CMK (cell line): Measurements from ENCODE around the gene MAN1A1.

Experiments used
- DNase-seq: peaks from one replicate; pipeline ENCODE4 v3.0.0-alpha.2; 2010; ENCODE audit warnings: low read depth

Gene MAN1A1

DNA sequence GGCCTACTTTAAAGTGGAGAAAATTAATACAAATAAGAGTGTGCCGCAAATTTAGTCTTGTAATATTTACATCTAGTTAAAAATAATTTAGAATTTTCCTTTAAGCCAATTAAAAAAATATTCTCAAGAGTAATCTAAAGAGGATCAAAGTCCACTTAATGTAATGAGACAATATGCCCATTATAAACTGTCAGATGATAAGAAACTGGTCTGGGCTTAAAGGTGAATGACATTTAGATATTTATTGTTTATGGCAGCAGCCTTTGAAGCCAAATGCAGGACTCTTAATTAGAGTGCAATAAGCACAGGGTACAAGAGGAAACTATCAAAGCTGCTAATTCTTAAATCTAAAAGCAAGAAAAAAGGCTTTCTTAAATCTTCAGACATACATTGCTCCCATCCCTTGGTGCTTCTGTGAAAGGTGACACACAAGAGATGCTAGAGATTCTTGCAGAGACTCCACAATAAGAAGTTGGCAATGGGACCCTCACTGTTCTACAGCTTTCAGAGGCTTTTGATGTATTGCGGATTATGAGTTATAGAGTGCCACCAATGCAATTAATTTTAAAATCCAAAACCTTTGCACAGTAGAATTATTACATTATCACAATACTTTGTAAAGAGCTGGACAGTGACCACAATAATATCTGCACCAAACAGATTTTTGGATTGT, 116.1 kb downstream of the MAN1A1 start:
- no peak for DNase-seq

DNA sequence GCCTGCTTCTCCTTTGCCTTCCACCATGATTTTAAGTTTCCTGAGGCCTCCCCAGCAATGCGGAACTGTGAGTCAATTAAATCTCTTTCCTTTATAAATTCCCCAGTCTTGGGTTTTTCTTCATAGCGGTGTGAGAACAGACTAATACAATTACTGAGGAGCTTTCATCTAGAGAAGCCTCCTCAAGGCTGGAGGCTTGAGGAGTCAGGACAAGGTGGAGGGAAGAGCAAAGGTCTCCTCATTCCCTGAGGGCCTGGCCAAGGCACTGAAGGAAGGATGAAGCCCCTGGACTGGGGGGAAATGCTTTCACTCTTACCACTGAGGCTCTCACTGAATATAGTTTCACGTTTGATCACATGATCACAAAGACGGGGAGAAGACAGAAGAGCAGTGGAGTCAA, 118.2 kb downstream of the MAN1A1 start:
- DNase-seq: no peak

DNA sequence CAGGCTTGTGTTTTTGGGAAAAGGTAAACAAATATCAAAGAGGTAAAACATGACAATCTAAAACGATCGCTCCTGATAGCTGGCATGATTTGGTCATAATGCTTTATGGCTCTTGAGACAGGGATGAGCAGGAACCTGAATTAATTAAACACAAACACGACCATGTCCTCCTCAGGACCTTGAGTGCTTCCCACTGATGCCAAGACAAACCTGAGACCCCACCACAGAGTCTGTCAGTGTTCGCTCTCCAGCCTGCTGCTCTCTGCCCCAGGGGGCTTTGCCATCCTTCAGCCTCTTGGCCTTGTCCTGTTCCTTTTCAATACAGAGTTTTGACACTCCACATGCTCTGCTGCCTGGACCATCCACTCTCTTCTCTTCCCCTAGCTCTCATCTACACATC, 119.4 kb downstream of the MAN1A1 start:
- no peak for DNase-seq

DNA sequence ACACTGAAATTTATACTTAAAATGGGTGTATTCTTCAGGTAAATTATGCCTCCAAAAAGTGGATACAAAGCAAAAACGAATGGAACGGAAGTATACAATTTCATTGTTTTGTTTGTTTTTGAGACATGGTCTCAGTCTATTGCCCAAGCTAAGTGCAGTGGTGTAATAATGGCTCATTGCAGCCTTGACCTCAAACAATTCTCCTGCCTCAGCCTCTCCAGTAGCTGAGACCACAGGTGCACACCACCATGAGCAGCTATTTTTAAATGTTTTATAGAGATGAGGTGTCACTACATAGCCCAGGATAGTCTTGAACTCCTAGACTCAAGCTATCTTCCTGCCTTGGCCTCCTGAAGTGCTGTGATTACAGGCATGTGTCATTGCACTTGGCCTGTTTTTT, 122.2 kb downstream of the MAN1A1 start:
- no peak for DNase-seq

DNA sequence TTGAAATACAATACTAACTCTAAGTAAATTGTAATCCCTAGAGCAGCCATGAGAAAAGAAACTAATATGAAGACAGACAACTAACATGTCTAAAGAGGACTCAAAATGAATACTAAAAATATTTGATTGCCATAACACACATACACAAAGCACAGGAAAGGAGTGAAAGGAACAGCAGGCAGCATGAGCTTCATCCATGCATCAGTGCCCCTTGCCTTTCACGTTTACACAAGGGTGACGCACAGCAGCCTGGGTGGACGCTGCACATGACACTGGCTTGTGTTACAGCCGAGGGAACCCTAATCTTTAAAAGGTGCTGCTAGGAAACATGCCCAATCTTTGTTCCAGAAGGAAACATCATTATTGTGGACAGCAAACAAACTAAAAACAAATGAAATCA, 123.5 kb downstream of the MAN1A1 start:
- no peak for DNase-seq

DNA sequence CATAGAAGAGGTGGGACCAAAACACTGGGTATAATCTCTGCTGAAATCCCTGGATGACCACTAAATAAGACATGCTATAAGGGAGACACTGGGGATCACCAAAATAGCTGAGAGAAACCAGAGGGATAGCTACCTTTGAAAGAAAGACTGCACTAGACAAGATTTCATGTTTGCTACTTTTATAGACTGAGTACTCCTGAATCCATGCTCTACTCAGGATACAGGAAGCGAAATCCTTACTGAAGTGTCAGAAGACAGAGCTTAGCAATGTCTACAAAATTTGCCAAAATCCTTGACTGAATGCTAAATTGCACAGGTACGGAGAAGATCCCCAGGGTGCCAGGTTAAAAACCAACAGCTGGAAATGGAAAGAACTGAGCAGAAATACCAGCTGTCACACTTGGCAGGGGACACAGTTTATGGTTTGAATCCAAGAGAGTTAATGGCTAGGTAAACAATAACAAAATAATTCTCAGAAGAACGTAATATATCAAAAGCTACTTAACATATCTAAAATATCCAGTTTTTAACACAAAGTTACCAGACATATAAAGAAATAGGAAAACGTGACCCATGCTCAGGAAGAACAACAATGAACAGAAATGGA, 125.4 kb downstream of the MAN1A1 start:
- no peak for DNase-seq

DNA sequence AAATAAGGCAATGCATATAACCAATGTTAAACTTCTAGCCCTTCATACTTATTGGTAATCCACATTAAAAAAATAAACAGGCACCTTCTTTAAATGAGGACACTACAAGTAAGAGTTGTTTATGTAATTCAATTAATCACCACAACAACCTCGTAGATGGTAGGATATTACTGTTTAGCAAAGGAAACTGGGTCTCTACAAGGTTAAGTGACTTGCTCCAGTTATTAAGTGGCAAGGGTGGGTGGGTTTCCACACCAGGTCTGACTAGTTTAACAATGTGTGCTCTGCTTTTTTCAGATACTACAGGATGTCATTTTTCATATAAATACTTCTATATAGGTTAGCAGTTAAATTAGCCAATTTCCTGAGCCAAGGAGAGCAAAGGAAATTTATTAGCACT, 129.1 kb downstream of the MAN1A1 start:
- no peak for DNase-seq

DNA sequence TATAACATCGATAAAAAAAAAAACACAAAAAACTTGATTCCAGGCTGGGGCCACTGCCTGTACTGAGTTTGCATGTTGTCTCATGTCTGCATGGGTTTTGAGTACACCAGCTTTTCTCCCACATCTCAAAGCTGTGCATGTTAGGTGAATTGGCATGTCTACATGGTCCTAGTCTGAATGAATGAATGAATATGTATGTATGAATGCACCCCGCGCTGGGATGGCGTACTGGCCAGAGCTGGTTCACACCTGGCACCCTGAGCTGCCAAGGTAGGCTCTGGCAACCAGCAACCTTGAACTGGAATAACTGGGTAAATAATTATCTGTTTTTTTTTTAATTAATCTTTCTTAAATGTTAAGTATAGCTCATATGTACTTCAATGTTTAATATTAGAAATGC, 131.0 kb downstream of the MAN1A1 start:
- DNase-seq: no peak

DNA sequence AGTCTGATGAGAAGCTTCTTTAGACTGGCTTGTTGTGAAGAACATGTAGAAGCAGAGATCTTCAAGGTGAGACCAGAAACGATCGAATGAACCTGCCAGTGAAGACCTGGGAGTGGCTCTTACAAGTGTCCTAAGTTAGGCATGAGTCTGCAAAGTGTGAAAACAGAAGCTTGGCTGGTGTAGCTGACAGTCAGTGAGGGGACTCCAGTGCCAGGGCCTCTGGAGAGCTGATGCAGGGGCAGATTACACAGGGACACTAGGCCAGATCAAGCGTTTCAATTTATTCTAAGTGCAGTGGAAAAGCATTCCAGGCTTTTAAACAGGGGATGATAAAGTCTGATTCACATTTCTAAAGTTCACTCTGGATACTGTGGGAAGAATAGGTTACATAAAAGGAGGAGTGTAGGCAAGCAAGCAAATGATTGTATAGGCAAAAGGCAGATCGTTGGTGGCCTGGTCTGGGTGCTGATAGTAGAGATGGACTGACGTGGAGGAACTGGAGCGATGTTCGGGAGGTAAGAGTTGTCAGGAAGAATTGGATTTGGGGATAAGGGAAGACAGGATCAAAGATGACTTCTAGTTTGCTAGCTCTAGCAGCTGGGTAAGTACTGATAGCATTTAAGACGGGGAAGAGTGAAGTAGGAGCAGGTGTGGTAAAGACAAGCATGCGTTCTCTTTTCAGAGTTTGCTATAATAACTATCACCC, 133.5 kb downstream of the MAN1A1 start:
- no peak for DNase-seq

DNA sequence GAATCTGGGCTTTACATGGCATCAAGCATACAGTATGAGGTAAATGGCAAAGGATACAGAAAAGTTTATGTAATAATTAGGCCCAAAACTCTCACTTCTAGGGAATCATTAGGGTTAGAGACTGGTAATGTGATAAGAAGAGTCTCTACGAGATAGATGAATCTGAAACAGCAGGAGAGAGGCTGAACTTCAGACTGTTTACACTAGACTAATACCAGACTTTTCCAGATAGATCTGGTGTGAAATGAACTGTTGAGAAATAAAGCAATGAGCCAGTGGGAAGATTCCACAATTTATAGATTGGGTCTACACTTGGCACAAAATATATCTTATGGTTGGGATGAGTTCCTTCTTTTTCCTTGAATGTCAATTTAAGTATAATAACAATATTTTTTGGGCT, 134.3 kb downstream of the MAN1A1 start:
- DNase-seq: no peak

DNA sequence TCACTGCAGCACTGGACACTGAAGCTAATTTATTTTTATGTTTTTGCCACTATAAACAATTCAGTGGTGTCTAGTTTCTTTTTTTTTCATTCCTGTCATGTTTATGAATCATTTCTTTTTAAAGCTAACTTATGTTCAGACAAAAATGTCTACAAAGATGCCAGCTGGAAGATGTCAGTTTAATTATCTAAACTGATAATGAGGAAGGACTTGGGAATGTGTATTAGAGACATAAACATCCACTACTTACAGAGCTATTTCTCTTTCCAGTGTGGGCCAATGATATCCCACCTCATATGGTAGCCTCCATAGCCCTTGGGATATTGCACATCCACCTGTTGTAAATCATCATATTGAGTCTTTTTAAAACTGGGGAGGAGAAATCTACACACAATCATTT, 139.0 kb downstream of the MAN1A1 start:
- DNase-seq: no peak

DNA sequence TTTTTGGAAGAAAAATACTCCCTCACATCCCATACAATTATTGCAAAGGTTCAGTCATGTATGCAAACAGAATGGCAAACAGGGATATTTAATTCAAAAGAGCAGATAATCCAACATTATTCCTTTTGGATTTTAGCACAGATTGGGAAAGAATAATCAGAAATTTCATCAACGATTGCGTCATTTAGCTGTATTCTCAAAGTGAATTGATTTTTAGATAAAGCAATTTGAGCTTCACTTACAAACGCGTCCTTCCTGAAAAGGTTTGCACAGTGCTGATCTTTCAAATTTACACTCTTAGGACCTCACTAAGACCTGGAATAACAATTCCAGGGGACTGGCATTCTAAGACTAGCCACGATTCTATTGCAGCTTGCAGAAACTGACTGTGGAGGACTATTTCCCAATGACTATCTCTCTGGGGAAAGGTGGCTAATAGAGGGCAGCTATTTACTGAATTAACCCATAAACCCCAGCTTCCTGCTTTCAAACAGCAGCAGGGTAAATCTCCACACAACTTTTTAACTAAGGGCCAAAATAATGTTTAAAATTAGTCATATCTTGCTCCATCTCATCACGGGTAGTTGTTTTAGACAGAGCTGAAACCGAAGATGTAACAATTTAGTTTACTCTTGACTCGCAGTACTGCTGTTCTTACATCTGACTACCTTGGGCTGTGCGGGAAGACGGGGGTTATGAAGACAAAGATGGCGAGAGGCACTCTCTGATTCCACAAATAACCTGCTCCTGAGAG, 139.9 kb downstream of the MAN1A1 start:
- DNase-seq: no peak

DNA sequence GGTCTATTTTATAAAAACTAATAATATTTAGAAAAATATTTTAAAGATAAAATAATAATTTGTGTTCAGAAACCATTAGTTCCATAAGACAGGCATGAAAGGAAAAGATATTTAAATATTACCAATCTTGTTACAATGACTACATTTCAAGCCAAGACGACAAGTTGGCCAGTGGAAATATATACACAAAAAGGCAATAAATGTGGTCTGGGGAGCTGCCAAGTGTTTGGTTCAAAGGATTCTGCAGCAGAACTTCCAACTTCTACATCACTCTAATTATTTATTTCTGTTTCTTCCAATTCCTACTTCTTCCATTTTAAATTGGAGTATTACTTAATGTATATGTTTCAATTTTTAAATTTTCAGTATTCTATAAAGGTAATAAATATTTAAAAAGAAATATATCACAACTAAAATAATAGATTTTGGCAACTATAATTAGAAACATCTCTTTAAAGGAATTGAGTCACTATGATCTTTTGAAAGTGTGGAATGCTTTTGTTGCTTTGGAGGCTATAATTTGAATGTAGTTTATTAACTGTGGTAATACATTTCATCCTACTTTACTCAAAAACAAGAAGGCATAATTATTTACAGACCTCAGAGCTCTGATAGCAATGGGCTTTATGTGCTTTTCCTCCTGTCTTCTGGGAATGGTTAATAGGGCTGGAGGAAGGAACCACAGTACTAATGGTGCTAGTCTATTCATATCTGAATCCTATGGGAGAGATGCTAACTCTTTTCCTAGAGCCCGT, 141.4 kb downstream of the MAN1A1 start:
- no peak for DNase-seq

DNA sequence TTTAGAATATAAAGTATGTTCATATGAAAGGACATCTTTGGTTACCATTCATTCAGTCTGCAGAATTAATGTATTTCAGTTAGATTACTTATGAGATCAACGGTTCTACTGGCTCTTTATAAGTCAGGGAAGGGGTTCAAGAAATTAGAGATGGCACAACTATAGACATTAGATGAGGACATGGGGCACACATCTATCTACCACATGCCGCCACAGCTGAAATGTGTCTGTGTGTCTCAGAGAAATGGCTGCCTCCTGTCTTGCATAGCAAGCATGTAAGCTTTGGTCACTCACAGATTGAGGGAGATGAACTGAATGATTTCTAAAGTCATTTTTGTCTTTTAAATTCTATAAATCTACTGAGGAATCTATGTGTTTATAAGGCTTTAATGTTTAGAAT, 142.2 kb downstream of the MAN1A1 start:
- DNase-seq: no peak

DNA sequence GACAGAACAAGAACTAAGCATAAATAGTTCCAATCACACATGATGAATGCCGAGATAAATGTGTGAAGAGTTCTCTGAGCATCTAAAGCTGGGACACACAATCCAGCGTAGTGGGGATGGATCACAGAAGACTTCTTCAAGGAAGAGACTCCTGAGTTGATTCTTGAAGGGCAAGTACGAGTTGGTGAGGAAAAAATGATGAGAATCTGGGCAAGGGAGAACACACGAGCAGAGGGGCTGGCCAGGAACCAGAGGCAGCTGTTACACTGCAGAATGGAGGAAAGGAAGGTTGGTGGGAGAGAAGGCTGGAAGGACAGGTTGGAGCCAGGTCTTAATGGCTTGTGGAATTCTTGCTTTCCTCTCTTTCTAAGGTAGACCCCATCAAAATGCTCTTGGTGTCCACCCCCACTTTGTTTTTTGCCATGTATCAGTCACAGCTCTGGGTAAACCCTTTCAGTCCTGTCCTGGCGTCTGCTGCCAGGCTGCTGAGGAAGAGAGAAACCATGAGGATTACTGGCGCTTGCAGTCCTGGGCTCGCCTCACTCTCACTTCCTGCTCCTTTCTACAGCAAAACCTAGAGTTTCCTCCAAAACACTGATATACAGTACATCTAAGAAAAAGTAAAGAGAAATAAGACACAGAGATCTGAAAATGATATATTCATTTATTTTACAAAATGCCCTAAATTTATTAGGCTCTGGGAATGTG, 143.5 kb downstream of the MAN1A1 start:
- no peak for DNase-seq

DNA sequence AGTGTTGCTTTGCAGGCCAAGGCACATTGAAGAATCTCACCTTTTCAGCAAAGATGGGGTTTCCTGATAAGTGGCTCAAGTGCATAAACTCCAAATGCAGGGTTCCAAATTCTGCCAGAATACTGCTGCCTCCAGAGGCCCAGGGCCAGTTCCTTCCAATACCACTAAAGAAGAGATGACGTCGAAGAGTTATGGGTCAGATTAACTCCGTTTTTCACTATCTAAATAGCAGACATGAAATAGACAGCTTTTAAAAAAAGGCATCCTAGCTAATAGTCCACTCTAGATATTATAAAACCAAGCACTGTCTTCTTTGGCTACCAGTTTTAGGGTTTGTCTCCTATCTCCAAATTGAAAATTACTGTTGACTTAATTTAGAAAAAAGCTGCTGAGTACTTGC, 144.8 kb downstream of the MAN1A1 start:
- DNase-seq: no peak

DNA sequence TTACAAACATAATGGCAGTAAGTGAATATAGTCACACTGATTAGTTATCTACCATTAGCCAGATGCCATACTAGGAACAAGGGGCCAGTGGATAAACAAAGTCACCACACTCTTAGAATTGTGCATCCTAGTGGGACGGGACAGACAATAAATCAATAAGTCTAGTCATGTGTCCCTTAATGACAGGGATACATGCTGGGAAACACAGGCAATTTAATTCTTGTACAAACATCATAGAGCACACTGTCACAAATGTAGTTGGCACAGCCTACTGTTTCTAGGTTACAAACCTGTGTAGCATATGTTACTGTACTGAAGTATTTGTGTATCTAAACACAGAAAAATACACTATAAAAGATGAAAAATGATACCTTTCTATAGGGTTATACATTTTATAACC, 148.1 kb downstream of the MAN1A1 start:
- DNase-seq: no peak

DNA sequence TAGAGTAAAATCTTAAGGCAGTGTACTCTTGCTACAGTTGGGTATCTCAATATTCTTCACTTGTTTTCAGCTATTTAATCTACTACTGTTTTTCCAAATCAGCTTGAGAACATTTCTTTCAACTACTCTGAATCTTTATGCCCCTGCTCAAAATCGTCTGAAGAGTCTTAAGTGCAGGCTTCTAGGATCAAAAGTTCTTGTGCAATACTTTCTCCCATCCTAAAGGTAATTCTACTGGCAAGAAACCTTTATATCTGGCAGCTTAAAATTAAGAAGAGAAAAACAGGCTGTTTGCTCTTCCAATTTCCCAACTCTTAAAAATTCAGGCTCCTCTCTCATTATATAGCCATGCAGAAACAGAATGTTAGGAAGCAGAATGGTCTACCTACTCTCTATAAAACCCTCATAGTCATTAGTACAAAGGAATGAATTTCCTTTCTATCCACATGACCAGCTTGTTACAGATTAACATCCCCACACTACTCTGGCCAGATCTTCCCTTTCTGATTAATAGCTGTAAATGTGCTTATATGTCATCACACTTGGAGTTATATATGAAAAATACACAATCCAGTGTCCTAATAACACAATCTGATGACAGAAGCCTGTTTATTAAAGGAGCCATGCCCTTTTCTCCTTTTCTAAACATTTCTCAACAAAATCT, 148.9 kb downstream of the MAN1A1 start:
- no peak for DNase-seq

DNA sequence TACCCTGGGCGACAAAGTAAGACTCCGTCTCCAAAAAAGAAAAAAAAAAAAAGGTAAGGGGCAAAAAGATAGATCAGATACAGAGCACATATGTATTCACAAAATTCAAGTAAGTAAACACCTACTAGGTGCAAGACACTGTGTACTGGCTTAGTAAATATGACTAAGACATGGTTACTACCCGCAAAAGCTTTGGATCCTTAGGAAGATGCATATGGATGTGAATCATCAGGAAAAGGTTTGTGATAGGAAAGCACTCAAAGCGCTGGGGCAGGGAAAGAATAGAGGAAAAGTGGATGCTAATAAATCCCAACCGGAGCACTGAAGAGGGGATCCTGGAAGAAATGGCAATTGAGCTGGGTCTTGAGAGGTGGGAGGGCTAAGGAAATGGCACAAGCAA, 152.3 kb downstream of the MAN1A1 start:
- DNase-seq: no peak

DNA sequence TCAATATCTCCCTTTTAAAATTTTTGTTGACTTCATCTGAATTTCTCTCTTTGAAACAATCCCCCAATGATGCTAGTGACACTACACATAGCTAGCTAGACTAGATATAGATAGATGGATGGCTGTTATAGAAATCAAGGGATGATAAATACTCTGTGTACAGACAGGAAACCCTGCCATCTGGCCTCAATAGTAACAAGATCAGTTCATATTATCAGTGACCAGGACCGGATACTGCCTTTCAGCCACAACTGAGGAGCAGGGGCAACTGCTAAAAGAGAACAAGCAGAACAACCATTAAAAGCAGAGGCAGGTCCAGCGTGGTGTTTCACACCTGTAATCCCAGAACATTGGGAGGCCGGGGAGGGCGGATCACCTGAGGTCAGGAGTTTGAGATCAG, 152.8 kb downstream of the MAN1A1 start:
- DNase-seq: no peak

DNA sequence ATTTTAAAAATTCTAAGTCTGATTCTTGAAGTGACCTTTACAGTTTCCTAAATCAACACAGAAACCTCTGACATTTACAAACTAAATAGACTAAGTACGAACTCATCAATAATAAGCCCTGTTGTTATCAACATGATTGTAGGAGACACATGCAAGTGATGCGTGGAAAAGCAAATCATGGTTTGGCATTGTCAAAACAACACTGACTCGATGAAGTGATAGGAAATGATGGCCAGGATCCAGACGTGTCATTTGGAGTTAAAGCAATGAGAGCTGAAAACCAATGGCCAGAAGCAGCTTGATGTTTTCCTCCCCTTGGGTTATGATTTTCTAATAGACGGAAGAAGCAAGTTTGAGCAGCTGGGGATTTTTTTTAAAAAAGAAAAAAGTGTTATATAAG, 153.7 kb downstream of the MAN1A1 start:
- no peak for DNase-seq
